Occipital lobe (tissue), 2 donors: Measurements from ENCODE around the gene PLBD2. TPM values are rescaled to one million over a fixed set of nuclear protein-coding genes. Genes with fewer than 3 reads are reported as not detected.

ENCODE experiments used
- DNase-seq: peaks from one replicate; lab custom pipeline; 2025; lab: John Stamatoyannopoulos, UW
- total RNA-seq: library from RNA; depleted of rRNA; stranded (reverse); fragments of >200 nt; gene quantifications from one replicate; pipeline ENCODE4 v1.2.3, GENCODE V29; 2014

PLBD2 gene
- total RNA-seq, 1 donor from 2014 or later = 8.9 TPM

DNA sequence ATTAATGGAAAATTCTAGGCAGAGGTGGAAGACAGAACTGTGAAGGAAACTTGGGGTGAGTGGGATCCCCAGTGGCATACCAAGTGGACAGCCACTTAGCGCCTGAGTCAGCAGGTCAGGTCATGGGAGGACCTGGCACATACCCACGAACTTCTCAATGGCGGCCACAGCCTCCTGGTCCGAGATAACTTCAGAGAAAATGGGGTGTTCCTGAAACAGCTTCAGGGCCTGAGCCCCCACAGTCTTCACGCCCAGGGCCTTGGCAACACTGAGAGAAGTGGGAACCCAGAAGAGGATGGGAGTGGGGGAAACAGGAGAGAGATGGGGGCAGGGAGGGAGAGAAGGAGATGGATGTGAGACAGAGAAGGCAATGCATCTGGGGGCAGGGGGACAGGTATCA, 35.4 kb downstream of the PLBD2 start:
- DNase-seq = no peak

DNA sequence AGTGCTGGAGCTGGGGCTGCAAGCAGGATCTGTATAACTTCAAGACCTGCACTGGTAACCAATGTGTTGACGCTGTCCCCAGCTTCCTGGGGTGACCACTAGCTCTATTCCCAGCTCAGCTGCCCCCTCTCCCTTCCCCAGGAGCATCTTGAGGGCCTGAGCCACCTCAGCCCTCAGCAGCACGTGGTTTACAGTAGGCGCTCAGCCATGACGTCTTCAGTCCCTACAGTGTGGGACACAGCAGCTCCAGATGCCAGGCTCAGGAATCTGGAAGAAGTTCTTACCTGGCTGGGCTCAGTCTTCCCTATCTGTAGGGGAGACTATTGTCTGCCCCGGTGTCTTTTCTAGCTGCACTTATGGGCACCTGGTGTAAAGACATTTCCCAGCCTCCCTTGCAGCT, 36.7 kb downstream of the PLBD2 start:
- DNase-seq = no peak

DNA sequence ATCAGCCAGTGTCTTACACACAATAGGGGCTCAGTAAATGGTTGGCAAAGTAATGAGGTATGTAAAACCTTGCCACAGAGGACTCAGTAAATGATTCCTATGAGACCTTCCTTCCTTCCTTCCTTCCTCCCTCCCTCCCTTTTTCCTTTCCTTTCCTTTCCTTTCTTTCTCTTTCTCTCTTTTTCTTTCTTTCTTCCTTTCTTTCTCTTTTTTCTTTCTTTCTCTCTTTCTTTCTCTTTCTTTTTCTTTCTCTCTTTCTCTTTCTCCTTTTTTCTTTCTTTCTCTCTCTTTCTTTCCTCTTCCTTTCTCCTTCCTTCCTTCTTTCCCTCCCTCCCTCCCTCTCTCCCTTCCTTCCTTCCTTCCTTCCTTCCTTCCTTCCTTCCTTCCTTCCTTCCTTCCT, 37.8 kb downstream of the PLBD2 start:
- no peak for DNase-seq

DNA sequence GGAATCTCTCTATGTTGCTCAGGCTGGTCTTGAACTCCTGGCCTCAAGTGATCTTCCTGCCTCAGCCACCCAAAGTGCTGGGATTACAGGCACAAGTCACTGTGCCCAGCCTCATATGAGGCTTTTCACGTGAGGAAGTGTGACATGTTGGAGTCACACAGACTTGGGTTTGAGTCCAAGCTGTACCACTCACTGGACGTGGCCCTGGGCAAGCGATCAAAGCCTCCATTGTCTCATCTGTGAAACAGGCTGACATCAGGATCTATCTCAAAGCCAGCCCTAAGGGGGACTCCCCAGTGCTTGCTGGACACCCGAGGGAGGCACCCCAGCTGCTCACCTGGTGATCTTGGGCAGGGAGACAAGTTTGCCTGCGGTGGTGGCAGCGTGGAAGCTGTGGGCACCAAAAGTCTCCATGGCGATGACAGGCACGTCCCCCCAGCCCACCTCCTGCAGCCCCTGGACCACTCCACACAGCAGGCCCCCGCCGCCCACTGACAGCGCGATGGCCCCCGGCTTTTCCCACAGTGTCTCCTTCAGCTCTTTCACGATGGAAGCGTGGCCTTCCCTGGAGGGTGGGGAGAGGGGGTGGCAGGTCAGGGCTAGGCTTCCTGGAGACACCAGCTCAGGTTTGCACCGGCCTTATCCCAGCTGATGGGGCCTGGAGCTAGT, 38.6 kb downstream of the PLBD2 start:
- peak; percentile 19 for DNase-seq

DNA sequence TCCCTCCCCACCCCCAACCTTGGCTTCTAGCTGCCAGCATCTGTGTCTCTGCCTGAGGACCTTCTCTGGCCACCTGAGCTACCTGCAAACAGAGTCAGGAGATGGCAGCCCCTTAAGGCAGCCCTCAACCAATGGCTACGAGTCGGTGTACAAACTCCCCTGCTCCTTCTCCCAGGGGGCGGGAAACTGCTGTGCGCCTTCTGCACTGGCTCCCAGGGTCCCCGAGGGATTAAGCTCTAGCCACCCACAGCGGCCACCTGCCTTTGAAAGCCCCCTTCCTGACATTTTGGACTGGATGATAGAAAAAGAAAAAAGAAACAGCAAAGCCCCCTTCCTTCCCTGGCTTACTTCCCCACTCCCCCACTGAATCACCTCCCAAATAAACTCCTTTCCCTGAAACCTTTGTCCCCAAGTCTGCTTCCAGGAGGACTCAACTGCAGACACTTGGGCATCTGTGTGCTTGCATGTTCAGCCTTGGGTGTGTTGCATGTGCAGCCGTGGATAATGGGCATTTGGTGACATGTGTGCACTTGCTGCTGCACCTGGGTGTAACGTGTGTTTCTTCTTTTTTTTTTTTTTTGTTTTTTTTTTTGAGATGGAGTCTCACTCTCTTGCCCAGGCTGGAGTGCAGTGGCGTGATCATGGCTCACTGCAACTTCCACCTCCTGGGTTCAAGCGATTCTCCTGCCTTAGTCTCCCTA, 39.3 kb downstream of the PLBD2 start:
- DNase-seq = no peak

DNA sequence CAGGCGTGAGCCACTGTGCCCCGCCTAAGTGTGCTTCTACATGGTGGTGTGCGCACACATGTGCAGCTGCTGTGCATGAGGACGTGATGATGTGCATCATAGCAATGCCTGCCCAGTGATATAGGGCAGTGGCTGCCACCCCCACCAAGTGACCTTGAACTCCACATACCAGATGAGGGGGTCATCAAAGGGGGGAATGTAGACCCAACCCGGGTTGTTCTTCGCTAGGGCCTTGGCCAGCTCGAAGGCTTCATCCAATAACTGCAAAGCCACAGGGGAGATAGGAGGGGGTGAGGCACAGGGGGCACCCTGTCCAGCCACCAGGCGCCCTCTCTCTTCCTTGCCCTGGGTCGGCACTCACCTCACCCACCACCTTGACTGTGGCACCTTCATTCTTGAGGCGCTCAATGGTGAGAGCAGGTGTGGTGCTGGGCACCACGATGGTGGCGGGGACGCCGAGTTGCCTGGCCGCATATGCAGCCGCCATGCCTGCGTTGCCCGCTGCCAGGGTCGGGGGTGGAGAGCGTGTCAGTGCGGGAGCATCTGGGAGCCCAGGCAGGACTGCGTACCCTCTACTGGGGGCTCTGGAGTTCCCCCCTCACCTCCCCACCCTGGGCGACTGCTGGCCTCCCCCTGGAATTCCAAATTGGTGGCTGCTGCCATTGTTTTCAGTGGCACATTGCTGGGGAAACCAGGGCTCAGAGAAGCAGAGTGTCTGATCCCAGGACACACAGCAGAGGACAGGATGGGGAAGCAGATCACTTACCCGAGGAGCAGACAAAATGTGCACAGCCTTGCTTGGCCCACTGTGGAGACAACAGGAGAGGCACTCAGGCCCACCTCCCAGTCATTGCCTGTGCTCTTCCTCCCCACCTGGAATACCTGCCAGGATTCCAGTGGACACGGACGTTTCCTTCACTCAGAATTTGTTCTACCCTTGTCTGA, 40.2 kb downstream of the PLBD2 start:
- DNase-seq = no peak

DNA sequence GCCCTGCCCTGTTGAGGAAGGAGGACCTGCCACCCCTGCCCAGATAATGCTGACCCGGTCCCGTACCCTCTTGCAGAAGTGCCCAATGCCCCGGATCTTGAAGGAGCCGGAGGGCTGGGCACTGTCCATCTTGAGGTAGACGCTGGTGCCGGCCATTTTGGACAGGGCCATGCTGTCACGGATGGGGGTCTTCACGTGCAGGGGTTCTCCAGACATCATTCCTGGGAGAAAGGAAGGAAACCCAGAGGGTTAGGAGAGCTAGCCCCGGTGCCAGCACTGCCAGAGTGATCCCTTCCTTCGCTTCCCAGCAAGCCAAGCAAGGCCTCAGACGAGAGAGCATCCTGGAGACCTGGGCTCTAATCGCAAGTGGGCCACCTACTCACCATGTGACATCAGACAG, 41.1 kb downstream of the PLBD2 start:
- no peak for DNase-seq

DNA sequence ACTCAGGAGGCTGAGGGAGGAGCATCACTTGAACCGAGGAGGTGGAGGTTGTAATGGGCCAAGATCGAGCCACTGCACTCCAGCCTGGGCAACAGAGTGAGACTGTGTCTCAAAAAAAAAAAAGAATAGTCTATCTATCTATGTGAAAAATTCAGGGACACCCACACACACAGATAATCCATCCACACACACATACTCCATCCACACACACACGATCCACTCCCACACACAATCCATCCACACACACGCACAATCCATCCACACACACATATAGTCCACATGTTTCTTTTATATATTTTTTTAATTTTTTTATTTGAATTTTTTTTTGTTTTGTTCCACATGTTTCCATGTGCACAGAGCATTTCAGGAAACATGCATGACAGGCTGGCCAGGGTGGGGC, 42.0 kb downstream of the PLBD2 start:
- DNase-seq = no peak

DNA sequence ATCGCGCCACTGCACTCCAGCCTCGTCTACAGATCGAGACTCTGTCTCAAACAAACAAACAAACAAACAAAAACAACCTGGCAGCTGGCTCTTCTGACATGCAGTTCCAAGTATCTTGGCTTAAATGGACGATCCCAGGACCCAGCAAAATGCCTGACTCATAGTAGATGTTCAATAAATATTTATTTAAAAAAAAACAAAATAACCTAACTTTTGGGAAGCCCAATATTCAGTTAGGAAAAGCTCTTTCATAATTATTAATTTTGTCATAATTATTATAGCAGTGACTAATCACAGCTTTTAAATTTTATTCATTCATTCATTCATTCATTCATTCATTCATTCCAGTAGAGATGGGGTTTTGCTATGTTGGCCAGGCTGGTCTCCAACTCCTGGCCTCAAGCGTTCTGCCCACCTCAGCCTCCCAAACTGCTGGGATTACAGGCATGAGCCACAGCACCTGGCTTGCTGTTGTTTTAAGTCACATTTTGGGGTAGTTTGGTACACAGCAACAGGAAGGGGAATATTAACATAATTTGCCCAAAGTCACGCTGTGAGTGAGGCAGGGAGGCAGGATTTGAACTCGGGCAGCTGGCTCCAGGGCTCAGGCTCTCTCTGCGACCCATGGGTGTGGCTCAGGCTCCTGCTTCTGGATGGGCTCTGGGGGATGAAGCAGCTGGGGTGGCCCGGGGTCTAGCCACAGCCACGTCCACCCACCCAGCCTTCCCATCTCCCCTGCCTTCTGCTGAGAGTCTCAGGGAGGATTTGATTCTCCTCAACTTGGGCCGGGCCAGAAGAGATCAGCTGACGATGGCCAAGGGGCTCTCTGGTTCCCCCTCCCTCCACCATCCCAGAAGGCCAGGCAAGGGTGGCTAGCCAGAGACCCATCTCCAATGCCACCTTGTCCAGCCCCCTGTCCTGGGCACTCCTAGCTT, 42.9 kb downstream of the PLBD2 start:
- no peak for DNase-seq

DNA sequence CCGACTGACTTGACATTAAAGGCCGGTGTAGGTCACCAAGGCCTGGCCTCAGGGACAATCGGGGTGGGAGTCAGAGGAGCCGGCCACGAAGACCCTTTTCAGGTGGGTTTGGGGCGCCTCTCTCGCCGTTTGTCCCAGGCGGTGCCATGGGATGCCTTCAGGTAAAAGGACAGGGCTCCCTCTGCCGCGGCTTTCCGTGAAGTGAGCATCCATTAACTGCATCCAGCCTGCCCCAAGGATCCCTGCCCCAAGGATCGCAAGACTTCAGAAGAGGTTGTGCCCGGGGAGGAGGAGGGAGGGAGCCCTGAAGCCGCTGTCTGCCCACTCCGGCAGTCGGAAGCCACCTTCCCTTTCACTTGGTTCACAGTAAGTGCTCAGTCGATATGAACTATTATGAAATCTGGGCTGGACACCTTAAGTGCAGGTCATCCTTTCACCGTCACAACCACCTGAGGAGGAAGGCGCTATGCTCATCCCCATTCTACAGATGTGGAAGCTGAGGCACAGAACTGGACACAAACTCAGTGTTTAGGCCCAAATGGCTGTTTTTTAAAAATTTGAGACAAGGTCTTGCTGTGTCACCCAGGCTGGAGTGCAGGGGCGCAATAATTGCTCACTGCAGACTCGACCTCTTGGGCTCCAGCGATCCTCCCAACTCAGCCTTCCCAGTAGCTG, 44.3 kb downstream of the PLBD2 start:
- DNase-seq = no peak

DNA sequence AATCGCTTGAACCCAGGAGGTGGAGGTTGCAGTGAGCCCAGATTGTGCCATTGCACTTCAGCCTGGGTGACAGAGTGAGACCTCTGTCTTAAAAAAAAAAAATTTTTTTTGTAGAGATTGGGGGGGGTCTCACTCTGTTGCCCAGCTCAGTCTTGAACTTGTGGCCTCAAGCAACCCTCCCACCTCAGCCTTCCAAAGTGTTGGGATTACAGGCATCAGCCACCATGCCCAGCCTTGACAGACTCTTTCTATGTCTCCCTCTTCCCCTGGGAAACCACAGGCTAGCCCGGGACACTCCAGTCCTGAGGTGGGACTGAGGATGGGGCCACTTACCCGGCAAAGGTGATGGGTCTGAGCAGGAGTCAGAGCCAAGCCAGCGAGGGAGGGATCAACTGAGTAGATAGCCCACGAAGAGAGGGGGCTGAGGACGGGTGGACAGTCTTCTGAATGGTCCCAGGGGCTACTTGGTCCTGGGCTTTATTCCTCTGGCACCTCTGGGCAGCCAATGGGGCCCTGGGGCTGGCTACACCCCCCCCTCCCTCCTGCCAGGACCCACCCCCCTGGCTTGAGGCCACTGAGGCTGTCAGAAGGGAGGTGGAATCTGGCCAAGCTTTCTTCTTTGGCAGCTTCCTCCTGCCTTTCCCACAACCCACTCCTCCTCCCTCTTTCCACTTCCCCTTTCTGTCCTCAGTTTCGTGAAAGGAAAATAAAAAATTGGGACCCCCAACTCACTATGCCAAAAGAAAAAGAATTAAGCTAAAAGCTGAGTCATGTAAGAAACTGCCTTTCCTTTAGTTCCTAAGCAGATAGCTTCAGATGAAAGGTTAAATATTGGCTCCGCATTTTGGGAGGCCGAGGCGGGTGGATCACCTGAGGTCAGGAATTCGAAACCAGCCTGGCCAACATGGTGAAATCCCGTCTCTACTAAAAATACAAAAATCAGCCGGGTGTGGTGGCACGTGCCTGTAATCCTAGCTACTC, 45.3 kb downstream of the PLBD2 start, which contains the start of gene SDS:
Gene SDS, minus strand, starts transcription at position 453 of the 981 bp plus-strand sequence. CDS start 4,179 bp downstream, outside the sequence.
- peak; percentile 27 for DNase-seq

DNA sequence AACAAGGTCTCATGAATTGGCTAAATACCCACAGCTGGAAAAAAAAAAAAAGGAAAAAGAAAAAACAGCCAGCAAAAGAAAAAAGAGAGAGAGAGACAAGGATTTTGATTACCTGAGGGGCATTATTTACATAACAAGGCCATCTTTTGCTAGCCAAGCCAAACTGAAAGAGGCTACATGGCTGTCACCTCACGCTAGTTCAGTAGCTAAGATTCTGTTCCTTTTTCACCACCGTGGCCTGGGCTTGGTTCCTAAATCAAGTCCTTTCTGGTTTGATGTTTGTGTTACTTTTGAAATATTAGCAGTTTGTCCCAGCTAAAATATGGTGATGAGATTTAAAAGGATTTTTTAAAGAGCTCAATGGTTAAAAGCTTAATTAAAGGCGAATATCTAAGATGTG, 47.3 kb downstream of the PLBD2 start:
- DNase-seq = no peak

DNA sequence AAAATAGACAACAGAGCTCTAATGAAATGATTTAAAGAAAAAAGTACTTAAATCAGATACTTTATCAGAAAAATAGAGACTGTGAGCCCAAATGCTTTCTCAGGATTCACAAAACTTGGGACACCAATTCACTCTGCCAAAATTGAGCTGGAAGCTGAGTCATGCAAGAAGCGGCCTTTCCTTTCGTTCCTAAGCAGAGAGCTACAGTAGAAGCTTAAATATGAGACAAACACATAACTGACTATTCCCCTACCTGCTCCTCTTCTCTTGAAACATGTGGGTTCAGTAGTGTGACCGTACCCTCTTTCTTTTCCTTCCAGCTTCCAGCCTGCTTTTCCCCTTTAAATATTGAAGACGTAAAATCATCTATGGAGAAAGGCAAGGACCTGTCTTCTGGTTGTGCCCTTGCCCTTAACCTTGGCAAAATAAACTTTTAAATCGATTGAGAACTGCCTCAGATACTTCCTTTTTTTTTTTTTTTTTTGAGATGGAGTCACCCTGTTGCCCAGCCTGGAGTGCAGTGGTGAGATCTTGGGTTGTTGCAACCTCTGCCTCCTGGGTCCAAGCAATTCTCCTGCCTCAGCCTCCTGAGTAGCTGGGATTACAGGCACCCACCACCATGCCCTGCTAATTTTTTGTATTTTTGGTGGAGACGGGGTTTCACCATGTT, 49.7 kb downstream of the PLBD2 start:
- no peak for DNase-seq

DNA sequence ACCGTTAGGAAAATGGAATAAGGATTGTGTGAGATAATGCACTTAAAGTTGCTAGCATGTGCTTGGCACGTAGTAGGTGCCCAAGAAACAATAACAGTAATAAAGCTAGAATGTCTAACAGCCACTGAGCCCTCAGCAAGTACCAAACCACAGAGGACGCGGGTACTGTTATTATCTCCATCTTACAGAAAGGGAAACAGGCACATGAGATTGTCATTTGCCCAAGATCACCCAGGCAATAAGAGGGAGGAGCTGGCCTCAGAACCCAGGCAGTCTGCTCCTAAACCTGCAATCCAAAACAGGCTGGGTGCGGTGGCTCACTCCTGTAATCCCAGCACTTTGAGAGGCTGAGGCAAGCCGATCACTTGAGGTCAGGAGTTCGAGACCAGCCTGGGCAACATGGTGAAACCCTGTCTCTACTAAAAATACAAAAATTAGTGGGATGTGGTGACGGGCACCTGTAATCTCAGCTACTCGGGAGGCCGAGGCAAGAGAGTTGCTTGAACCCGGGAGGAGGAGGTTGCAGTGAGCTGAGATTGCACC, 50.4 kb downstream of the PLBD2 start:
- no peak for DNase-seq

DNA sequence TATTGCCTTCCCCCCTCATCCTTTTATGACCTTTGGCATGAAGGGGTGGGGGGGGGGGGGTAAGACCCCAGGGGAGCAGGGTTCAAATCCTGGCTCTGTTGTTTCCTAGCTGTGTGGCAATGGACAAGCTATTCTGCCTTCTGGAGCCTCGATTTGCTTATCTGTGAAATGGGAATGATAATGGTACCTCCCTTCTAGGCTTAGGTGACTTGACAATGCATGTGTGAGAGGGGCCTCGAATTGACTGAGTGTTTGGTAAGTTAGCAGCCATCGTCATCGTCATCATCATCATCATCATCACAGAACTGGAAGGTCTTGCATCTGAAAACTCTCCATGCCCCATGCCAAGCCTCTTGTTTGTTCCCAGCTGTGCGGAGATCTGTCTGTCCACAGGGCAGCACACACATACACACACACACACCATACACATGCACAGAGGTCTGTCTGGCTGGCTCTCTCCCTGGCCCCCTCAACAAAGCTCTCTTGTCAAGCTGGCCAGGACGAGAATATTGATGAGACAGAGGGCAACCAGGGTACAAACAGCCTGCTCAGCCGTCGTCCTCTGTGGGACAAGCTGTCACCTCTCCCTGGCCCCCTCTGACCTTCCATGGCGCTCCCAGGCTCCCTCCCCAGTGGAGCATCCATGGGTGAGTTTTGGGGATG, 51.2 kb downstream of the PLBD2 start:
- no peak for DNase-seq

DNA sequence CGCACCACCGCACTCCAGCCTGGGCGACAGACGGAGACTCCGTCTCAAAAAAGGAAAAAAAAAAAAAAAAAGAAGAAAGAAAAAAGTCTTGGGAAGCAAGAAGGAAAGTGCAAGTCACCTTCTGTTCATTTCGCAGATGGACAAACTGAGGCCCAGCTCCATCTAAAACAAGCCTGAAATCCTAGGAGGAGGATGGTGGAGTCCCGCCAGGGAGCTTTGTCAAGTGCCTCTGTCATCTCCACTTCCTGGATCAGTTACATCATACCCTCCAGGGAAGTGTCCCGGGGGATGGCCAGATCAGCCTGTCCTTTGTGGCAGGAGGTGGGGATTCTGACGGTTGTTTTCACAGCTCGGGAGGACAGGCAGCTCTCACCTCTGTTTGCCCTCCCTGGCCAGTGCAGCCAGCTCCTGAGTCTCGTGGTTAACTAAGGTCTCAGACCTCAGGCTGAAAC, 55.1 kb downstream of the PLBD2 start:
- no peak for DNase-seq

DNA sequence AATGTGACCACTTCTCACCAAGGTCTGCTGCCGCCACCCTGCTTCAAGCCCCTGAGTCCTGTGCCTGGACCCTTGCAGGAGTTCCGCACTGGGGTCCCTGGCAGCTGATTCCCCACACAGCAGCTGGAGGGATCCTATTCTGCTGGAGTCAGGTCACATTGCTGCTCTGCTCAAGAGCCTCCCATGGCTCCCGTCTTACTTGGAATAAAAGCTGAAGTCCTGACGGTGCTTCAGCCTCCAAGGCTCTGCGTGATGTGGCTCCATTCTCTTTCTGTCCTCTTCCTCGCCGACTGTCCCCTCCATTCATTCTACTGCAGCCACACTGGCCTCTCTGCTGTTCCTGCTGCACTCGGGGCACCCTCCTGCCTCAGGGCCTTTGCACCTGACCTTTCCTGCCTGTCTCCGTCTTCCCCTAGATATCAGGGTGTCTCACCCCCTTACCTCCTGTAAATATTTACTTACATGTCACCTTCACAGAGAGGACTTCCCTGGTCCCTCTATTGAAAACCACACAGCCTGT, 56.2 kb downstream of the PLBD2 start:
- DNase-seq = no peak
